GM23338 (cell line): ENCODE data around the gene EXTL1. TPM values are rescaled to one million over a fixed set of nuclear protein-coding genes. Genes with fewer than 3 reads are reported as not detected.

ENCODE experiments used
- ATAC-seq: fragments of 200-7000 bp; cut with Tn5 transposase; 3 replicates; pipeline ENCODE4 v1.9.1; 2020
- DNase-seq: peaks from one replicate; pipeline ENCODE4 v3.0.0-alpha.2; 2015; ENCODE audit warnings: low spot score
- H2AFZ ChIP-seq: fragments of 200-600 bp; sonication (generic); 2 replicates; pipeline ENCODE4 v1.8.0; 2016; ENCODE audit warnings: antibody characterized with exemption, mild to moderate bottlenecking, moderate library complexity
- H3F3A ChIP-seq: fragments of 200-600 bp; sonication (generic); replicated peaks from 2 replicates; pipeline ENCODE4 v1.8.0; 2017; ENCODE audit warnings: antibody characterized with exemption, mixed run types, low read depth
- H3K27ac ChIP-seq: fragments of 200-600 bp; sonication (generic); 2 replicates; pipeline ENCODE4 v1.6.1; 2016; ENCODE audit warnings: low read depth
- H3K27me3 ChIP-seq: fragments of 200-600 bp; sonication (generic); 2 replicates; pipeline ENCODE4 v1.8.0; 2016; ENCODE audit warnings: mild to moderate bottlenecking, mixed run types, moderate library complexity; ENCODE audit not compliant: insufficient read depth
- H3K36me3 ChIP-seq: fragments of 200-600 bp; sonication (generic); 2 replicates; pipeline ENCODE4 v1.8.0; 2016; ENCODE audit warnings: mild to moderate bottlenecking; ENCODE audit not compliant: insufficient read depth
- H3K4me1 ChIP-seq: fragments of 200-600 bp; sonication (generic); 2 replicates; pipeline ENCODE4 v1.8.0; 2016; ENCODE audit warnings: mild to moderate bottlenecking, moderate library complexity; ENCODE audit not compliant: insufficient read depth
- H3K4me2 ChIP-seq: fragments of 200-600 bp; sonication (generic); 2 replicates; pipeline ENCODE4 v1.7.1; 2017; ENCODE audit warnings: mixed run types
- H3K4me3 ChIP-seq: fragments of 200-600 bp; sonication (generic); 2 replicates; pipeline ENCODE4 v1.6.1; 2016; ENCODE audit warnings: mixed run types
- H3K79me2 ChIP-seq: fragments of 200-600 bp; sonication (generic); replicated peaks from 2 replicates; pipeline ENCODE4 v1.8.0; 2017; ENCODE audit warnings: mild to moderate bottlenecking; ENCODE audit not compliant: insufficient read depth
- H3K9me2 ChIP-seq: fragments of 200-600 bp; sonication (generic); 2 replicates; pipeline ENCODE4 v1.8.0; 2017; ENCODE audit not compliant: insufficient read depth
- H4K20me1 ChIP-seq: fragments of 200-600 bp; sonication (generic); replicated peaks from 2 replicates; pipeline ENCODE4 v1.8.0; 2017; ENCODE audit warnings: mild to moderate bottlenecking; ENCODE audit not compliant: insufficient read depth
- H3K27ac Mint-ChIP-seq: 2 replicates; pipeline ENCODE4 v1.8.0; 2020; ENCODE audit warnings: inconsistent platforms, mild to moderate bottlenecking, moderate library complexity, mixed read lengths
- H3K27me3 Mint-ChIP-seq: 3 replicates; pipeline ENCODE4 v1.8.0; 2022; ENCODE audit warnings: low read depth, mild to moderate bottlenecking, moderate library complexity, mixed read lengths, inconsistent platforms; ENCODE audit not compliant: insufficient read depth, poor library complexity
- H3K36me3 Mint-ChIP-seq: 3 replicates; pipeline ENCODE4 v1.8.0; 2021; ENCODE audit warnings: low read depth, mild to moderate bottlenecking, inconsistent platforms, moderate library complexity, mixed read lengths
- H3K4me1 Mint-ChIP-seq: 3 replicates; pipeline ENCODE4 v1.8.0; 2020; ENCODE audit warnings: mild to moderate bottlenecking, inconsistent platforms, mixed read lengths
- H3K4me3 Mint-ChIP-seq: 3 replicates; pipeline ENCODE4 v1.8.0; 2021; ENCODE audit warnings: moderate library complexity, mild to moderate bottlenecking, inconsistent platforms, mixed read lengths
- H3K9me3 Mint-ChIP-seq: 3 replicates; pipeline ENCODE4 v1.8.0; 2020; ENCODE audit warnings: moderate library complexity, mild to moderate bottlenecking, inconsistent platforms, mixed read lengths
- CREB1 ChIP-seq: fragments of 250-450 bp; sonication (Bioruptor Pico); IDR thresholded peaks from 2 replicates; pipeline ENCODE4 v1.5.0; 2020; ENCODE audit warnings: low read depth, mild to moderate bottlenecking, moderate library complexity
- EZH2phosphoT487 ChIP-seq: fragments of 200-600 bp; sonication (generic); IDR thresholded peaks from one replicate; pipeline ENCODE4 v1.8.1; 2018; ENCODE audit warnings: antibody characterized with exemption; ENCODE audit not compliant: unreplicated experiment
- JUNB ChIP-seq: IDR thresholded peaks from one replicate; pipeline ENCODE4 v1.6.1; 2016; ENCODE audit warnings: antibody characterized with exemption; ENCODE audit not compliant: unreplicated experiment
- NANOG ChIP-seq: IDR thresholded peaks from 2 replicates; pipeline ENCODE4 v1.6.1; 2016; ENCODE audit warnings: antibody characterized with exemption, borderline replicate concordance
- REST ChIP-seq: IDR thresholded peaks from one replicate; pipeline ENCODE4 v1.6.1; 2018; ENCODE audit warnings: antibody characterized with exemption; ENCODE audit not compliant: unreplicated experiment
- polyA plus RNA-seq: library from polyadenylated mRNA; unstranded; fragments of >200 nt; fragmentation: Nextera tagmentation; extraction: Ambion mirVana; gene quantifications from 2 replicates; pipeline ENCODE4 v1.2.1, GENCODE V29; 2016
- total RNA-seq: library from RNA; depleted of rRNA; stranded (reverse); fragments of >200 nt; shearing (Covaris generic); gene quantifications from 2 replicates; pipeline ENCODE4 v1.2.3, GENCODE V29; 2014
- TF ChIP-seq, protein P1 (sequence below), 2 experiments: fragments of 200-600 bp in 1 of 2; sonication (generic) in 1 of 2; conservative IDR thresholded peaks; 2 replicates each; pipeline versions ENCODE4 v1.5.1 to v1.6.1; 2016 to 2017; ENCODE audit warnings: antibody characterized with exemption in 2 of 2, low read depth in 2 of 2, mild to moderate bottlenecking in 2 of 2, moderate library complexity in 1 of 2
- TF ChIP-seq, protein P2 (sequence below): fragments of 250-450 bp; sonication (Bioruptor Pico); IDR thresholded peaks from 2 replicates; pipeline ENCODE4 v1.5.0; 2020; ENCODE audit warnings: mild to moderate bottlenecking, moderate library complexity

The EXTL1 gene
- total and polyA plus RNA-seq, 2 experiments from 2014 or later, result 0.37 to 1.2 TPM

DNA sequence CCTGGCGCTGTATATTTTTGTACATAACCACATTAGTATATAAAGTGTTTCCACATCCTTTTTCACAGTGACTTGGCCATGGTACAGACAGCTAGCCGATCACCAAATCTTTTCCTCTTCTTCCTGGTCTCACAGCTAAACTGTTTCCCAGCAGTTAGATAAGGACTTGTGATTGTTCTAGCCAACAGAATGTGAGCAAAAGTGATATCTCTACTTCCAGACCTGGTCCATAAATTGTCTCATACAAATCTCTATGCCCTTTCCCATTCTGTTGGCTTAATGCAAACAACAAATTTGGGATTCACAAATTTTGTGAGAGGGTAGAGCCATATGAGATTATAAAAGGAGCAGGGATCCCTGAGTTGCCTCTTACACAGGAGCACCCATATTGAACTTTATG, 43.2 kb upstream of the EXTL1 start:
- H3K36me3 Mint-ChIP-seq, result peaks cover 38% of the 10 kb centered on the region

More for the DNA sequence above, 43.2 kb upstream of the EXTL1 start:
- Histone ChIP-seq H3K9me2 (no peaks in the 10 kb centered on the region), H3K4me1 (no peaks in the 10 kb centered on the region), H4K20me1 (no peaks in the 10 kb centered on the region), H3K36me3 (peaks cover 23% of the 10 kb centered on the region; the same call in 1 of the 2 replicates), H3K4me2 (no peak overlapping the region), H2AFZ (no peak overlapping the region), H3K27me3 (no peaks in the 10 kb centered on the region), H3K27ac (no peak overlapping the region), H3F3A (no peaks in the 10 kb centered on the region), H3K4me3 (no peak overlapping the region), H3K79me2 (no peaks in the 10 kb centered on the region)
- no peak for ATAC-seq
- Mint-ChIP-seq H3K27ac (no peak overlapping the region), H3K4me3 (no peak overlapping the region), H3K27me3 (peaks cover 3% of the 10 kb centered on the region), H3K9me3 (no peaks in the 10 kb centered on the region), H3K4me1 (no peaks in the 10 kb centered on the region)
- TF ChIP-seq, protein P1, sequence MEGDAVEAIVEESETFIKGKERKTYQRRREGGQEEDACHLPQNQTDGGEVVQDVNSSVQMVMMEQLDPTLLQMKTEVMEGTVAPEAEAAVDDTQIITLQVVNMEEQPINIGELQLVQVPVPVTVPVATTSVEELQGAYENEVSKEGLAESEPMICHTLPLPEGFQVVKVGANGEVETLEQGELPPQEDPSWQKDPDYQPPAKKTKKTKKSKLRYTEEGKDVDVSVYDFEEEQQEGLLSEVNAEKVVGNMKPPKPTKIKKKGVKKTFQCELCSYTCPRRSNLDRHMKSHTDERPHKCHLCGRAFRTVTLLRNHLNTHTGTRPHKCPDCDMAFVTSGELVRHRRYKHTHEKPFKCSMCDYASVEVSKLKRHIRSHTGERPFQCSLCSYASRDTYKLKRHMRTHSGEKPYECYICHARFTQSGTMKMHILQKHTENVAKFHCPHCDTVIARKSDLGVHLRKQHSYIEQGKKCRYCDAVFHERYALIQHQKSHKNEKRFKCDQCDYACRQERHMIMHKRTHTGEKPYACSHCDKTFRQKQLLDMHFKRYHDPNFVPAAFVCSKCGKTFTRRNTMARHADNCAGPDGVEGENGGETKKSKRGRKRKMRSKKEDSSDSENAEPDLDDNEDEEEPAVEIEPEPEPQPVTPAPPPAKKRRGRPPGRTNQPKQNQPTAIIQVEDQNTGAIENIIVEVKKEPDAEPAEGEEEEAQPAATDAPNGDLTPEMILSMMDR (conservative IDR thresholded peaks at IDR 0.05; ENCODE audit: low read depth in 2 of 2), result no peak
- TF ChIP-seq REST, result no peak
- no peak for TF ChIP-seq JUNB
- TF ChIP-seq CREB1, result no peak
- TF ChIP-seq EZH2phosphoT487, result no peak
- TF ChIP-seq, protein P2, sequence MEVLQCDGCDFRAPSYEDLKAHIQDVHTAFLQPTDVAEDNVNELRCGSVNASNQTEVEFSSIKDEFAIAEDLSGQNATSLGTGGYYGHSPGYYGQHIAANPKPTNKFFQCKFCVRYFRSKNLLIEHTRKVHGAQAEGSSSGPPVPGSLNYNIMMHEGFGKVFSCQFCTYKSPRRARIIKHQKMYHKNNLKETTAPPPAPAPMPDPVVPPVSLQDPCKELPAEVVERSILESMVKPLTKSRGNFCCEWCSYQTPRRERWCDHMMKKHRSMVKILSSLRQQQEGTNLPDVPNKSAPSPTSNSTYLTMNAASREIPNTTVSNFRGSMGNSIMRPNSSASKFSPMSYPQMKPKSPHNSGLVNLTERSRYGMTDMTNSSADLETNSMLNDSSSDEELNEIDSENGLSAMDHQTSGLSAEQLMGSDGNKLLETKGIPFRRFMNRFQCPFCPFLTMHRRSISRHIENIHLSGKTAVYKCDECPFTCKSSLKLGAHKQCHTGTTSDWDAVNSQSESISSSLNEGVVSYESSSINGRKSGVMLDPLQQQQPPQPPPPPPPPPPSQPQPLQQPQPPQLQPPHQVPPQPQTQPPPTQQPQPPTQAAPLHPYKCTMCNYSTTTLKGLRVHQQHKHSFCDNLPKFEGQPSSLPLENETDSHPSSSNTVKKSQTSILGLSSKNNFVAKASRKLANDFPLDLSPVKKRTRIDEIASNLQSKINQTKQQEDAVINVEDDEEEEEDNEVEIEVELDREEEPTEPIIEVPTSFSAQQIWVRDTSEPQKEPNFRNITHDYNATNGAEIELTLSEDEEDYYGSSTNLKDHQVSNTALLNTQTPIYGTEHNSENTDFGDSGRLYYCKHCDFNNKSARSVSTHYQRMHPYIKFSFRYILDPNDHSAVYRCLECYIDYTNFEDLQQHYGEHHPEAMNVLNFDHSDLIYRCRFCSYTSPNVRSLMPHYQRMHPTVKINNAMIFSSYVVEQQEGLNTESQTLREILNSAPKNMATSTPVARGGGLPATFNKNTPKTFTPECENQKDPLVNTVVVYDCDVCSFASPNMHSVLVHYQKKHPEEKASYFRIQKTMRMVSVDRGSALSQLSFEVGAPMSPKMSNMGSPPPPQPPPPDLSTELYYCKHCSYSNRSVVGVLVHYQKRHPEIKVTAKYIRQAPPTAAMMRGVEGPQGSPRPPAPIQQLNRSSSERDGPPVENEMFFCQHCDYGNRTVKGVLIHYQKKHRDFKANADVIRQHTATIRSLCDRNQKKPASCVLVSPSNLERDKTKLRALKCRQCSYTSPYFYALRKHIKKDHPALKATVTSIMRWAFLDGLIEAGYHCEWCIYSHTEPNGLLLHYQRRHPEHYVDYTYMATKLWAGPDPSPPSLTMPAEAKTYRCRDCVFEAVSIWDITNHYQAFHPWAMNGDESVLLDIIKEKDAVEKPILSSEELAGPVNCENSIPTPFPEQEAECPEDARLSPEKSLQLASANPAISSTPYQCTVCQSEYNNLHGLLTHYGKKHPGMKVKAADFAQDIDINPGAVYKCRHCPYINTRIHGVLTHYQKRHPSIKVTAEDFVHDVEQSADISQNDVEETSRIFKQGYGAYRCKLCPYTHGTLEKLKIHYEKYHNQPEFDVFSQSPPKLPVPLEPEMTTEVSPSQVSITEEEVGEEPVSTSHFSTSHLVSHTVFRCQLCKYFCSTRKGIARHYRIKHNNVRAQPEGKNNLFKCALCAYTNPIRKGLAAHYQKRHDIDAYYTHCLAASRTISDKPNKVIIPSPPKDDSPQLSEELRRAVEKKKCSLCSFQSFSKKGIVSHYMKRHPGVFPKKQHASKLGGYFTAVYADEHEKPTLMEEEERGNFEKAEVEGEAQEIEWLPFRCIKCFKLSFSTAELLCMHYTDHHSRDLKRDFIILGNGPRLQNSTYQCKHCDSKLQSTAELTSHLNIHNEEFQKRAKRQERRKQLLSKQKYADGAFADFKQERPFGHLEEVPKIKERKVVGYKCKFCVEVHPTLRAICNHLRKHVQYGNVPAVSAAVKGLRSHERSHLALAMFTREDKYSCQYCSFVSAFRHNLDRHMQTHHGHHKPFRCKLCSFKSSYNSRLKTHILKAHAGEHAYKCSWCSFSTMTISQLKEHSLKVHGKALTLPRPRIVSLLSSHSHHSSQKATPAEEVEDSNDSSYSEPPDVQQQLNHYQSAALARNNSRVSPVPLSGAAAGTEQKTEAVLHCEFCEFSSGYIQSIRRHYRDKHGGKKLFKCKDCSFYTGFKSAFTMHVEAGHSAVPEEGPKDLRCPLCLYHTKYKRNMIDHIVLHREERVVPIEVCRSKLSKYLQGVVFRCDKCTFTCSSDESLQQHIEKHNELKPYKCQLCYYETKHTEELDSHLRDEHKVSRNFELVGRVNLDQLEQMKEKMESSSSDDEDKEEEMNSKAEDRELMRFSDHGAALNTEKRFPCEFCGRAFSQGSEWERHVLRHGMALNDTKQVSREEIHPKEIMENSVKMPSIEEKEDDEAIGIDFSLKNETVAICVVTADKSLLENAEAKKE (CRISPR knock-in tag), result no peak
- TF ChIP-seq NANOG, result no peak
- DNase-seq, result no peak
